ENCODE data around the gene KCNQ5. TPM values are rescaled to one million over a fixed set of nuclear protein-coding genes. Genes with fewer than 3 reads are reported as not detected.

The KCNQ5 gene
- total RNA-seq, 1 experiment from 2014 or later = 13.9 TPM

DNA sequence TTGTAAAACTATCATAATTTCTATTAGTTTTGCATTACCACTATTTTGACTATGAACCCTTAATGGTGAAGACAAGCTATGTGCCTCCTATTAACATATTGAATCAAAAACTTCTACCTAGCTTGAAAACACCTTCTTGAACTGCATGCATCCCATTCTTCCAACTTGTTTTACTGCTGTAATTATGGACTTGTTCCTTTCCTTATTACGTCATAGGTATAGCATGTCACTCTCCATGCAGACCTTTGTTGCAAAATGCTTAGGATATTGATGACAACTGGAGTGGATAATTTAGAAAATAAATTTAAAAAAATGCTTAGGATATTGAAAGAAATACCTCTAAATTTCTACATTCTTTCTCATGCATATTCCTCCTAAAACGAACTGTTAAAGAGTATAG lies 219.3 kb downstream of the KCNQ5 start:
- no peak for DNase-seq (ENCODE audit: low read depth, low spot score)
- in situ Hi-C loops (cut with HindIII; ENCODE audit: low pct_unique_long_range_greater_than_20kb, low sequenced_read_pairs) = no loop called here

DNA sequence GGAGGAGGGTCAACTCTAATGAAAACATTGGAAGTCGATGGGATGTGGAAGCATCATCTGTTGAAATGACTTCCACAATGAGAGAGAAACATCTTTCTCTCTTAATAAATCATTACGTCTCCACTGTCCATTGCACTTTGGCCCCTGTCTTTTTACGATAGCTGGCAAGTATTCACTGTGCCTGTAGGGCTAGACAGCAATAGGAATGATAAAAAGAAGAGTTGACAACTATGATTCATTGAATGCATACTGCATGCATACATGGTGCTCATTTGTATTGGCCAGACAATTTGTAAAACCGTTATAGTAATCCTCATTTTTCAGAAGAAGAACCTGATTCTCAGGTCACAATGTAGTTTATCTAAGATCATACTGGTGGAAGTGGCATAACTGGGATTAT lies 220.3 kb downstream of the KCNQ5 start:
- in situ Hi-C loops (cut with HindIII; ENCODE audit: low pct_unique_long_range_greater_than_20kb, low sequenced_read_pairs) = no loop called here
- no peak for DNase-seq (ENCODE audit: low read depth, low spot score)

DNA sequence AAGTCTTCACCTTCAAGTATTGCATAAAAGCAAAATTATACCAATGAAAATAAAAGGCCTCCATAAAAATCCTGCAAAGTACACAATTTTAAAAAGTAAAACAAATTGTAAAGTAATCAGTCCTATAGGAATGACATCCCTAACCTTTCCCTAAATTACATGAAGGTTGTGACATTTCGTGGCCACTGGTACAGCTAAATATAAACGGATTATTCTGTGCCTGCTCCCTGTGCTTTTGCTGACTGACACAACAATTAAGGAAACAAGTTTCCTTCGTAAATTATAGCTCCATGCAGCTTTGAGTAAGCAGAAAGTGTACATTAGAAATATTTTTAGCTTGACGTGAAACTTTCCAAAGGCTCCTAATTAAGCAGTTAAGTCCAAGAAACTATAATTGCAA lies 222.8 kb downstream of the KCNQ5 start:
- in situ Hi-C loops (cut with HindIII; ENCODE audit: low pct_unique_long_range_greater_than_20kb, low sequenced_read_pairs) = no loop called here
- DNase-seq (ENCODE audit: low read depth, low spot score) = no peak

DNA sequence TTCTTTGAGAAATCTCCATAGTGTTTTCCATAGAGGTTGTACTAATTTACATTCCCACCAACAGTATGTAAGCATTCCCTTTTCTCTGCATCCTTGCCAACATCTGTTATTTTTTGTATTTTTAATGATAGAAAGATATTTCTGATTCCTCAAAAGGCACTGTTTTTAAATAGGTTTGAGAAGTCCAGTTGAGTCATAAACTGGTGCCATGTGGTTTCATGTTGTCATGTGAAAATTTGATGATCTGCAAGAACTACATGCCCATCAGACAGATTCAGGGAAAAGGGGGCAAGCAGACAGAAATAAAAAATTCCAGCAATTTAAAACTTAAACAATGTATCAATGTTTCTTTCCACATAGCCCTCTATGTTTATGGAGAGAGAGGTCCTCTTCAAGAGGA lies 227.5 kb downstream of the KCNQ5 start:
- no peak for DNase-seq (ENCODE audit: low read depth, low spot score)
- in situ Hi-C loops (cut with HindIII; ENCODE audit: low pct_unique_long_range_greater_than_20kb, low sequenced_read_pairs) = no loop called here

DNA sequence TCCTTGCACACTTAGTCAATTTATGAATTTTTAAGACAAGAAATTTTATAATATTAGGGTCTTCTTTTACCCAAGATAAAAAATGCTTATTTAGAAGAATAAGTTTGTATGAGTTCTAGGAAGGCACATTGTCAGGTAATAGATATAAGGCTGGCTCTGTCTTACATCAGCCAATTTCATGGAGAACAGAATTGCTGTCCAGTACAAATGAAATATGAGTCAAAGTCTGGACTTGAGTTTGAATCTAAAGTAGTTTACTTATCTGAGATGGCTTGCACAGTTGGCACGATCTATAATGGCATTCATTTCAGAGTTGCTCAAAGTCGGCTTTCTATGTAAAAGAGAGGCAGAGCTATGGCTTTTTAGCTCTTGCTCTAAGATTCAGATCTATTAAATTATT lies 228.2 kb downstream of the KCNQ5 start:
- in situ Hi-C loops (cut with HindIII; ENCODE audit: low pct_unique_long_range_greater_than_20kb, low sequenced_read_pairs) = no loop called here
- DNase-seq (ENCODE audit: low read depth, low spot score) = no peak

DNA sequence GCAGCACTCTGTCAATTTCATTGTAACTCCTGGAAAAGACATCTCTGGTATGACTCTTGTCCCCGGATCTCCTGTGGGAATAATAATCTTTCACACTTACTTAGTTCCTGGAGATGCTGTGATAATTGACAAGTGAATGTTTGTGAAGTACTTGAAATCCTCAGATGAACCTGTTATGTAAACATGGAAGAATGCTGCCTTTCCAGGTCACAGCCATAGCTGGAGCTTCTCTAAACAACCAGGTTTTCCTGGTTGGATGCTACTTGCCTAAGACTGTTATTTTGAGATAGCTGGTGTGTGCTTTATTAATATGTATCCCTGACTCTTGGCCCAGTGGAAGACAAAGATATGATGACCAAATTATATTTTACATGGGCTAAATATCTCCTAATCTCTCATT lies 228.6 kb downstream of the KCNQ5 start:
- in situ Hi-C loops (cut with HindIII; ENCODE audit: low pct_unique_long_range_greater_than_20kb, low sequenced_read_pairs) = no loop called here
- no peak for DNase-seq (ENCODE audit: low read depth, low spot score)

DNA sequence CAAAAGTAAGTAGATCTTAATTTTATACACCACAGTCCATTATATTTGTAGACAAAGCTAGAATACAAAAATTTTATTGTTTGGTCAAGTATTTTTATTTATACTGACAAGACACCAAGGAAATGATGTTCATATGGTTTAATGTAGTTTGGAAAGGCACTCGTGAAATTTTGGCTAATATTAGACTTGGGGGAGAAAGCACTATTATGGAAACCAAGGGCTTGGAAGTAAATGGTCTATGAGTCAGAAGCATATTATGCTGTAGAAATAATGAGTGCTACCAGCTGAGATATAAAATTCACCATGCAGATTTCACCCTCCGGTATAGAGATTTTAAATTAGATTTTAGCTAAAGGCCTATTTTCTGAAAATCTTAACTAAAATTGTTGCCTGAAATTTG lies 233.6 kb downstream of the KCNQ5 start:
- in situ Hi-C loops (cut with HindIII; ENCODE audit: low pct_unique_long_range_greater_than_20kb, low sequenced_read_pairs) = no loop called here
- peak; percentile 42 for DNase-seq (ENCODE audit: low read depth, low spot score)

DNA sequence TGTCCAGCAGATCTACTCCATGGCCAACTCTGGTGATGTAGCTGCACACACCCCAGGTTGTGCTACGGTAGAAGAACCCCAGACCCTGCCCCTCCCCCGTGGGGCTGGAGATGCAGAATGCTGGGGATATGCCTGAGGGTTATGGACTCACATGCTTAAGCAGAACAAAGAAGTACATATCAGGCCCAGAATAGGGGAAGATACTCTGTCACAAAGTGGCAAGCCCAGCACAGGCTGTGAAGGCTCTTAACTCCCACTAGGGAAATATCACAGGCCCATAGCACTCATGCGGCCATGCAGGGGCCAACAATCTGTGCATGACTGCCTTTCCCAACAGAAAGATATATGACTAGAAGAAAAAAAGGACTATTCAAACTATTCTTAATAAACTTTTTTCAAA lies 234.9 kb downstream of the KCNQ5 start:
- in situ Hi-C loops (cut with HindIII; ENCODE audit: low pct_unique_long_range_greater_than_20kb, low sequenced_read_pairs) = no loop called here
- DNase-seq (ENCODE audit: low read depth, low spot score) = peak; percentile 92

DNA sequence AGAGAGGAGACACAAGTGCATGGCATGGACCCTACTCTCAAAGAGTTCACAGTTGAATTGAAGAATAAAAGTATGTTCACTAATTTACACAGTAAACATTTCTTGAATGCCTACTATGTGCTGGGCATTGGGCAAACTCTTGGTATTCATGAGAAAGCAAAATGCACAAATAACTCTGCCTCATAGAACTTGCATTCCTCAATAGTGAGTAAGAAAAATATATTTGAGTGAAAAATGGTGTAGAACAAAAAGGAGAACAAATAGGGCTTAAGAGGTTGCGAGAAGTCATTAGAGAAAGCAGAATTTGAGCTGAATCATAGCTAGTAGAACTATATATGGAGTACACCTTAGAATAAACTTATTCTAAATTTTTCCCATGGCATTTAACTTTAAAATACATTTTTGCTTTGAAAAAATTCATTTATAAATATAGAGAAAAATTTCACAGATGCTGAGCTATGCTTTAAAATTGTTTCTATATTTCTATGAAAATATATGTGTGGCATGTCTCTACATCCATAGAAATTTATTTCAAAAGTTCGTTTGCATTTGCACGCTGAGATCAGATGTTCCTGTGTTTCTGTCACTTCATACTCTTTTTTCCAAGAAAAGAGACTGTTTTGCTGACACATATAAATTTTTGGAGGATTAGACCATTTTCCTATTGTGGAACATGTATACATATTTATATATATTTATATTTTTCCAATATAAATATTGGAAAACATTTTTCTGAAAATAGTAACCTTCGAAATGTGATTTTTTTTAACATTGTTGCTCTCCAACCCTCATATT lies 236.1 kb downstream of the KCNQ5 start:
- no peak for DNase-seq (ENCODE audit: low read depth, low spot score)
- in situ Hi-C loops (cut with HindIII; ENCODE audit: low pct_unique_long_range_greater_than_20kb, low sequenced_read_pairs) = no loop called here

DNA sequence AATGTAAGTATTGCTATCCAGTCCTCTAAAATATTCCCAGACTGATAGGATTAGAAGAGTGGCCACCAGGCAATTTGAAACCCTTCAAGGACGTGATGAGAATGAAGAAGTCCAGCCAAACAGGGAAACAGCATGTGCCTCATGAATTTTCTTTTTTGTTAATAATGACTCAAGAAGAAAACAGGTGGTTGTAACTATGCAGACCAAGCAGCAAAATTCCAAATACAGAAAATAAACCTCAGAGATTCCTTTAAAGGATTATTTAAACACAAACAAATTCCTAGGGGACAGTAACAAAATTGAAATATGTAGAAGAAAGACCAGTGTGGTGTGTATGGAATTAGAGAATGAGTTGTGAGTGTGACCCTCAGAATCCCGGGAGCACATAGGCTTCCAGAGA lies 239.2 kb downstream of the KCNQ5 start:
- in situ Hi-C loops (cut with HindIII; ENCODE audit: low pct_unique_long_range_greater_than_20kb, low sequenced_read_pairs) = no loop called here
- DNase-seq (ENCODE audit: low read depth, low spot score) = no peak

DNA sequence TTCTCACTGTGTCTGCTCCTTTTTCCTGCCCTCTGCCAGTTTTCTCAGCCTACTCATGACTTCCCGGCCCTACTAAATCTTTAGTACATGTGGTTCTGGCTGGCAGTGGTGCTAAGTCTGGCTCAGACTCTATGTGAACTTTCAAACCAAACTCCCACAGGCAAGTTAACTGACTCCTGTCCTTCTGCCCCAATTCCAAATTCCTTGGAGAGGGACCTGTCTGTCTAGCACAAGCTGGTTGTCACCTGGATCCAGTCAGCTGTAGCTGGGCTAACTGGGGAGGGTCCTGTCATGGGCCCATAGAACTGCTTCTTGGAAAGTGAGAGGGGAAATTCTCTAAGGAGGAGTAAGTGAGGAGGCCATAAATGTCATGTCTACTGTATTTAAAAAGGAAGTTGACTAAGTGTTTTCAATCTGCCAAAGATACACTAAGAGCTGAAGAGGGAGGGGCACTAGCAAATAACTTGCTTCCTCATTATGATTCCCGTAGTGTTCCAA lies 240.1 kb downstream of the KCNQ5 start:
- no peak for DNase-seq (ENCODE audit: low read depth, low spot score)
- in situ Hi-C loops (cut with HindIII; ENCODE audit: low pct_unique_long_range_greater_than_20kb, low sequenced_read_pairs) = no loop called here

DNA sequence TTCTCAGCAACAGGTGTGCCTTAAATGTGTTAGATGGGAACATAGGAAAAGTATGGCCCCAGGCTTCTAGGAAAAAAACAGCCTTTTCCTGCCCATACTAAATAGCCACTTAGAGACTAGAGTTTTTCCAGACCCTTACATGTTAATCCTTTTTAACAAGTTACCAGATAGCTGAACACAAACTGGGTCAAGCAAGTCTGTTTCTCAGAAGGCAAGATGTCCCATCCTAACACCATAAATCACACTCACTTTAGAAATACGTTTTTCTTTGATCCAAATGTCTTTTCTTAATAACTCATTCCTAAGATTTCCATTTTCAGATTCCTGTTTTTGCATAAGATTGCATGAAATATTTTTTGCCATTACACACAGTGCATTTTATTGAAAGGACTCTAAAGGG lies 241.3 kb downstream of the KCNQ5 start:
- DNase-seq (ENCODE audit: low read depth, low spot score) = no peak
- in situ Hi-C loops (cut with HindIII; ENCODE audit: low pct_unique_long_range_greater_than_20kb, low sequenced_read_pairs) = no loop called here

DNA sequence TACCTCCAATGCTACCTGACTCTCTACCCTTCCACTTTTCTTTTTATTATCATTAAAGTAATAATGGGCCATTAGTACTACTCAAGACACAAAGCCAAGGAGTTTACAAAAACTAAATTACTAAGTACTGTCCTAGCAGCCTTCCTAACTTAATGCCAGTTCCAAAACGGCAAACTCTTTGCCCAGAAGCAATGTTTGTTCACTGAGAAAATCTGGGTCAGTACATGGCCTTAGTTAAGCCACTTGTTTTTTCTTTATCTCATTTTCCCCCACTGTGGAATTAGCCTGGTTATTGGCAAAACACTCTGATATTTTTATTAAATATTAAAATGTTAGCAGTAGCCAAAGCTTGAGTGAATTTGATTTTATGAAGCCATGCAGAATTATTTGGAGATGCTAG lies 242.4 kb downstream of the KCNQ5 start:
- in situ Hi-C loops (cut with HindIII; ENCODE audit: low pct_unique_long_range_greater_than_20kb, low sequenced_read_pairs) = no loop called here

DNA sequence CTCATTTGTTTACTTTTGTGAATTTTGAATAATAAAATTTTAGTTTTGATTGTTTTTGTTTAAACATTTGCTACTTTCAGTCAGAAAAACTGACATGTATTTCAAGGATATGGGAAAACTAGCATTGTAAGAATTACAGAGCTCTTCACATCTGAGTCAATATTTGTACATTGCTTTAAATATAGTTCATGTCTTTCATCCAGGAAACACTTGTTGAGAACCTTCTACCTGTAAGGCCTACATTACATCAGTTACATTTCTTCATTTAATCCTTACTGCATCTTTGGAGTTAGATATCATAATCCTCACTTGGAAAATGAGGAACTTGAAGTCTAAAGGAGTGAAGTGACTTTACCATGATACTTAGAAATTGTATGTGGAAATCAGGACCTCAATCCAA lies 242.9 kb downstream of the KCNQ5 start:
- in situ Hi-C loops (cut with HindIII; ENCODE audit: low pct_unique_long_range_greater_than_20kb, low sequenced_read_pairs) = no loop called here
- no peak for DNase-seq (ENCODE audit: low read depth, low spot score)

More for the DNA sequence above, 242.4 kb downstream of the KCNQ5 start:
- DNase-seq (ENCODE audit: low read depth, low spot score) = no peak

DNA sequence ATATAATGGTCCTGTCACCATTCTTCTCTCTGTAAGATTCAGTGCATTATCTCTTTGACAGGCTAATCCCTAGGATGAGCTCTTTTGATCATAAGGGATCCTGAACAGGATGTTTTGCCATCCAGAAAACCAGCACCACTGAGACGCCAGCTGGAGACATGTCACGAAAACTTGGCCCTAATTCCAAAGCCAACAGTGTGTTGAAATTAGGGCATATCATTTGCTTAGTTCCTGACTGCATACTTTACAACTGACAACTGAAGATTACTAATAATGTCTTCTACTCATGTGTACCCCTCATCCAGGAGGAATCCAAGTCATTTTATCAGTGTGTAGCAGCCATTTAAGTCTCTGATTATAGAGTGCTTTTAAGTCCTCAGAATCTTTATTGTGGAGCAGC lies 243.6 kb downstream of the KCNQ5 start:
- no peak for DNase-seq (ENCODE audit: low read depth, low spot score)
- in situ Hi-C loops (cut with HindIII; ENCODE audit: low pct_unique_long_range_greater_than_20kb, low sequenced_read_pairs) = no loop called here

DNA sequence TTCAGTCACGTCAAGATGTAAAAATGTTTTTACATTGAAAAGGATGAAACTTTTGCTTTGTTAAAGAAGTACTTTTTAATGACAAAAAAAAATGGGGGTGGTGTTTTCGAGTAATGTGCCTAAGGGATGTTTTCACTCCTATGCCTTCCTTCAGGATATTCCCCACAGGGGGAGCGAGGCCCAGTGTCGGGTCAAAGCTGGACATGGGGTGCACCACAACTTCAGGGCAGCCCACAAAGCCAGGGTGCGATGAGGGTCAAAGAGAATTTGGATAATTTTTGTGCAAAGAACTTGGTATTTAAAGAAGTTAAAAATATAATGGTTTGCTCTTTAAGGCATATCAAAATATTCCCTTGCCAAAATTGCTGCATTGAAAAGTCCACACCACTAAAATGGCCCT lies 247.8 kb downstream of the KCNQ5 start:
- no peak for DNase-seq (ENCODE audit: low read depth, low spot score)
- in situ Hi-C loops (cut with HindIII; ENCODE audit: low pct_unique_long_range_greater_than_20kb, low sequenced_read_pairs) = no loop called here

DNA sequence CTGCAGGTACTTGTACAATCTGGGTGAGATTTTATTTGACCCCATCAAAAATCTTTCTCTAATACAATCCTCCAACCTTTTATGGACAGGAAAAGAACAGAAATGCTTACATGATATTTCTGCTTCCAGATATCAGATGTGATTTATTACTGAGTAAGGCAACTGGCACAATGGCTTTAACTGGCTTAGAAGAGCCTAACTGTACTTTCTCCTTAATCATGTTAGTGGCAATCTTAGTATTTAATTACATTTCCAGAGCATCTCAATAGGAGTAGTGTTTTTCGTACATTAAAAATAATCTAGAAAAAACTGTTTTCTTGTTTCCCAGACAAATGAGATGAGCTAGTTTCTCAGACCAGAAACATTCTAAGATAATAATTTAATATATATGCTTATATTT lies 251.6 kb downstream of the KCNQ5 start:
- DNase-seq (ENCODE audit: low read depth, low spot score) = no peak
- in situ Hi-C loops (cut with HindIII; ENCODE audit: low pct_unique_long_range_greater_than_20kb, low sequenced_read_pairs) = no loop called here

DNA sequence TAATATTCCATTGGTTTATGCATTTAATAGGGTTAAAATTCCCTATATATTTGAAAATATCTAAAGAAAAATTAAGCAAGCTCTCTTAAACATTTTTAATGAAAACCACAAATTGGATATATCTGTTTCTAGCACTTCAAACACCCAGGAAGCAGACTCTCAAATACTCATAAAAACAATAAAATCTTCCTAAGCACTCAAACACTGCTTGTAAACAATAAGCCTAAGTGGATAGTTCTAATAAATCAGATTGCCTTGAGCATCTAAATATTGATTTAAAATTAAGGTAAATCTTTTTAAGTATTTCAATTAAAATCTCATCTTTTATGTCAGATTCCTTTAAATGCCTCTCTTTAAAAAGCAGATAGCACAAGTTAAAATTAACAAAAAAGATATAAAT lies 254.4 kb downstream of the KCNQ5 start:
- no peak for DNase-seq (ENCODE audit: low read depth, low spot score)
- in situ Hi-C loops (cut with HindIII; ENCODE audit: low pct_unique_long_range_greater_than_20kb, low sequenced_read_pairs) = no loop called here

DNA sequence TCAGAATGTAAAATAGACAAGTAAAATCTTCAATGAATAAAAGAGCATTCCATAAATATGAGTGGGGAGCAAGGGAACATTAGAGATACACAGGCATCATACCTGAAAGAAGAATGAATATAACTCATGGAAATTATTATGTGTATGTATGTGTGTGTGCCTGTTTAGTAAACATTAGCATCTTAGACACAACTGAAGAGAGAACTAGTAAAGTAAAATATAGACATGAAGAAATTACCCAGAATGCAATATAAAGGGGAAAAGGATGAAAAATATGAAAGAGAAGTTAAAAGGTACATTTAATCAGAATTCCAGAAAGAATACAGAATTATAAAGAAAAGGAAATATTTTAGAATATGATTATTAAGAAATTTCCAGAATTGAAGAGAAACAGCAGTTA lies 264.3 kb downstream of the KCNQ5 start:
- in situ Hi-C loops (cut with HindIII; ENCODE audit: low pct_unique_long_range_greater_than_20kb, low sequenced_read_pairs) = no loop called here
- DNase-seq (ENCODE audit: low read depth, low spot score) = no peak

DNA sequence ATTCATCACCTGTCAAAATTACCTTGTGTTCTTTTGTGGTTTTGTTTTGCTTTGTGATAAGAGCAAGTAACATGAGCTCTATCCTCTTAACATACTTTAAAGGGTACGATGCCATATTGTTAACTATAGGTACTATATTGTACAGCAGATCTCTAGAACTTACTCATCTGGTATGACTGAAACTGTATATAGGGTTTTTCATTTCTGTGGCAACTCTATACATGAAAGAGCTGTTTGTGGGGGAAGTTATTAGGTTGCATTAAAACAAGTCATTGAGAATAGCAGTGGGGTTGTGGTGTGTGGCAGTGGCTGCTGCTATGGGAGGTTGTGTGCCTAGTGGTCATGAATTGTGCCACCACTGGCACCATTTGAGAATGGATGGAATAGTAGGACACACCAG lies 268.4 kb downstream of the KCNQ5 start:
- no peak for DNase-seq (ENCODE audit: low read depth, low spot score)
- in situ Hi-C loops (cut with HindIII; ENCODE audit: low pct_unique_long_range_greater_than_20kb, low sequenced_read_pairs) = no loop called here

All from SK-MEL-5 (cell line).